NK-92 (cell line): ENCODE results near the gene PPP1CB.
"Not testable (repeated sequence)": the region's sequence is repeated elsewhere in the genome, so short reads cannot be mapped to it uniquely, and the experiment has no call there.

Experiments used
- DNase-seq: peaks from one replicate; lab custom pipeline; 2025; ENCODE audit not compliant: unreplicated experiment; lab: John Stamatoyannopoulos, UW

Gene PPP1CB

GRCh38 chr2:28742619-28743018 lies 9.0 kb upstream of the PPP1CB start:
- DNase-seq, result not testable (repeated sequence)

GRCh38 chr2:28745225-28745624 lies 6.4 kb upstream of the PPP1CB start:
- no peak for DNase-seq

- DNase-seq, result no peak
These were observed 5.8 kb upstream of the PPP1CB start for GRCh38 chr2:28745876-28746275.

GRCh38 chr2:28746429-28747111 lies 5.1 kb upstream of the PPP1CB start:
- DNase-seq, result no peak

GRCh38 chr2:28747714-28748113 lies 3.9 kb upstream of the PPP1CB start:
- no peak for DNase-seq

- no peak for DNase-seq
These were observed 3.5 kb upstream of the PPP1CB start for GRCh38 chr2:28748176-28748575.

- DNase-seq, result no peak
These were observed 2.7 kb upstream of the PPP1CB start for GRCh38 chr2:28748941-28749340.

GRCh38 chr2:28749526-28749925 lies 2.1 kb upstream of the PPP1CB start:
- no peak for DNase-seq

GRCh38 chr2:28750316-28751251 lies 1.0 kb upstream of the PPP1CB start:
- DNase-seq, result no peak

GRCh38 chr2:28751956-28752630 lies 463 bp downstream of the PPP1CB start:
- DNase-seq, result no peak

GRCh38 chr2:28752631-28753376 lies 1.2 kb downstream of the PPP1CB start:
- no peak for DNase-seq

- DNase-seq, result no peak
These were observed 2.7 kb downstream of the PPP1CB start for GRCh38 chr2:28754321-28754720.

GRCh38 chr2:28755421-28755820 lies 3.8 kb downstream of the PPP1CB start:
- DNase-seq, result no peak

GRCh38 chr2:28758459-28758858 lies 6.8 kb downstream of the PPP1CB start:
- DNase-seq, result no peak

GRCh38 chr2:28761420-28761819 lies 9.8 kb downstream of the PPP1CB start:
- DNase-seq, result no peak

GRCh38 chr2:28764909-28765711 lies 13.5 kb downstream of the PPP1CB start:
- DNase-seq, result no peak

GRCh38 chr2:28766070-28766469 lies 14.4 kb downstream of the PPP1CB start:
- DNase-seq, result no peak

- no peak for DNase-seq
These were observed 15.7 kb downstream of the PPP1CB start for GRCh38 chr2:28767337-28767736.

- no peak for DNase-seq
These were observed 16.8 kb downstream of the PPP1CB start for GRCh38 chr2:28768422-28768821.

- DNase-seq, result no peak
These were observed 17.3 kb downstream of the PPP1CB start for GRCh38 chr2:28768952-28769351.
